HPDE6-E6E7 (cell line): ENCODE results near the gene NOL9.
A peak's percentile ranks its signal among the peaks of the same experiment; 100 is the strongest.
"Not testable (repeated sequence)": the region's sequence is repeated elsewhere in the genome, so short reads cannot be mapped to it uniquely, and the experiment has no call there.

ENCODE experiments used
- DNase-seq: peaks from one replicate; pipeline ENCODE4 v3.0.0; 2011; ENCODE audit warnings: missing footprints; ENCODE audit errors: extremely low spot score

NOL9 gene

DNA sequence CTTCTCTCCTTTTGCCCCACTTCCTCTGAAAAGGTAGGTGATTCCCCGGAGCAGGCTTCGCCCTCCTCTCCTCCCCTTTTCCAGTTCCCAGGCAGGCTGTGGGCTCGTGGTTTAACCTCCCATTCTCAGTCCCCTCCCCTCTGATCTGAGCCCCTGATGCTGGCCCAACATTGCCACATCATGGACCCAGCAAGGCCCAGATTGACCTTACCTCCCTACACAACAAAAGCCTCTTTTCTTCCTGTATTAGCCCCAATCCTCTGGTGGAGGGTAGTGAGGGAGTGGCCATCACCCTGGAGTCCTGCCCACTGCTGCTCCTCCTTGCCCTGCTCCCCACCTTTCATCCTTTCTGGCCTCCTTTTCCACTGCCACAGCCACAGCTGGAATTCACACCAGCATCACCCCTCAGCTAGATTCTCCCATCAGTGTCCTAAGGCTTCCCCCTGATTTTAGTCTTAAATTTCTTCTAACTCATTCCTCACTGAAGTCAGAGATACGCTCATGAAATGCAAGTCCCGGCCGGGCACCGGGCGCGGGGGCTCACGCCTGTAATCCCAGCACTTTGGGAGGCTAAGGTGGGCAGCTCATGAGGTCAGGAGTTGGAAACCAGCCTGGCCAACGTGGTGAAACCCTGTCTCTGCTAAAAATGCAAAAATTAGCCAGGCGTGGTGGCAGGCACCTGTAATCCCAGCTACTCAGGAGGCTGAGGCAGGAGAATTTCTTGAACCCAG is 18.5 kb upstream of the NOL9 start:
- no peak for DNase-seq

DNA sequence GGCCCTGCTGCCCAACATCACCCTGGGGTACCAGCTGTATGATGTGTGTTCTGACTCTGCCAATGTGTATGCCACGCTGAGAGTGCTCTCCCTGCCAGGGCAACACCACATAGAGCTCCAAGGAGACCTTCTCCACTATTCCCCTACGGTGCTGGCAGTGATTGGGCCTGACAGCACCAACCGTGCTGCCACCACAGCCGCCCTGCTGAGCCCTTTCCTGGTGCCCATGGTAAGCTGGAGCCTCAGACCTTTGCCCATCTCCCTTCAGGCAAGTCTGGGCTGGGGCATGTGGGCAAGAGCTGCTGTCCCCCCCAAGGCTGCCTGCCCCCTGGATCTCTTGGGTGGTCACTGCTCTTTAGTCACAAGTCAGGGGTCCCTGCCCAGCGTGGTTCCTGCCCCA is 16.7 kb upstream of the NOL9 start:
- DNase-seq = no peak

DNA sequence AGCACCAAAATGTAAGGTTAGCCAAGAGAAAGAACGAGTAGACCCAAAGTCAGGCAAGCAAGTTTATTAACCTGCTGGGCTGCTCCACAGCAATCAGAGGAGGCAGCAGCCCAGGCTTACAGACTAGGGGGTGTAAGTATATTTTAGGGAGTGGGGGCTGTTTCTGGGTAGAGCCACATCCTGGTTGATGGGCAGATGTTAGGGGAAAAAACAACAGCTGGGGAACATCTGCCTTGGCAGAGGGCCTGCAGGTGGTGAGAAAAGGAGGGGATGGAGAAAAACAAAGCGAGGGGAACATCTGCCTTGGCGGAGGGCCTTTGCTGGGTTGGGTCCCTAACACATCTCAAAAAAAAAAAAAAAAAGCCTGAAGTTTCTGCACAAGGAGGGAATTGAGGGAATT is 15.8 kb upstream of the NOL9 start:
- DNase-seq = no peak

DNA sequence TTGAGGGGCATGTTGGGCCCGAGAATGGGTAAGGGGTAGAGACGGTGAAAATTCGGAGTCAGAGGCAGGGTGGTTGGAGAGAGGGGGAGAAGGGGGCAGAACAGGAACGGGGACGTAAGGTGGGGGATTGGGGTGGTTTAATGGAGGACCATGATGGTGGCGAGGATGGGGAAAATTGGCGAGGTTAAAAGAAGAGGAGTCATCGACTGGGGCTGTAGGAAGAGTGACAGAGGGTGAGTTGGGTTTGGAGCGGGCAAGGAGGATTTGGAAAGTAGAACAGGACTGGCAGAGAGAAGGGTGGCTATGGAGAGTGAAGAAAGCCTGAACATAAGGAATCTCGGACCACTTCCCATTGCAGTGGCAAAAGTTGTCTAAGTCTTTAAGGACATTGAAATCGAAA is 14.7 kb upstream of the NOL9 start:
- DNase-seq = no peak

DNA sequence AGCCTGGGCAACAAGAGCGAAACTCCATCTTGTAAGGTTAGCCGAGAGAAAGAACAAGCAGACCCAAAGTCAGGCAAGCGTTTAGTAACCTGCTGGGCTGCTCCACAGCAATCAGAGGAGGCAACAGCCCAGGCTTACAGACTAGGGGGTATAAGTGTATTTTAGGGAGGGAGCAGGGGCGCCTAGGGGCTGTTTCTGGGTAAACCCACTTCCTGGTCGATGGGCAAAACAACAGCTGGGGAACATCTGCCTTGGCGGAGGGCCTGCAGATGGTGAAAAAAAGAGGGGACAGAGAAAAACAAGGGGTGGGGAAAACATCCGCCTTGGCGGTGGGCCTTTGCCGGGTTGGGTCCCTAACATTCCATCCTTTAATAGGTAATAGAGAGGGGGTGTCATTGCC is 6.0 kb upstream of the NOL9 start:
- no peak for DNase-seq

DNA sequence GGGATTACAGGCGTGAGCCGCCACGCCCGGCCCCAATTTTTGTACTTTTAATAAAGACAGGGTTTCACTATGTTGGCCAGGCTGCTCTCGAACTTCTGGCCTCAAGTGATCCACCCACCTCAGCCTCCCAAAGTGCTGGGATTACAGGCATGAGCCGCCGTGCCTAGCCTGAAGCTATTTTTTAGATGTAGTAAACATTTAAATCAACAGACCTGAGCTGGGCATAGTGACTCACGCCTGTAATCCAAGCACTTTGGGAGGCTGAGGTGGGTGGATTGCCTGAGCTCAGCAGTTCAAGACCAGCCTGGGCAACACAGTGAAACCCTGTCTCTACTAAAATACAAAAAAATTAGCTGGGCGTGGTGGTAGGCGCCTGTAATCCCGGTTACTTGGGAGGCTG is 4.8 kb upstream of the NOL9 start:
- not testable (repeated sequence) for DNase-seq

DNA sequence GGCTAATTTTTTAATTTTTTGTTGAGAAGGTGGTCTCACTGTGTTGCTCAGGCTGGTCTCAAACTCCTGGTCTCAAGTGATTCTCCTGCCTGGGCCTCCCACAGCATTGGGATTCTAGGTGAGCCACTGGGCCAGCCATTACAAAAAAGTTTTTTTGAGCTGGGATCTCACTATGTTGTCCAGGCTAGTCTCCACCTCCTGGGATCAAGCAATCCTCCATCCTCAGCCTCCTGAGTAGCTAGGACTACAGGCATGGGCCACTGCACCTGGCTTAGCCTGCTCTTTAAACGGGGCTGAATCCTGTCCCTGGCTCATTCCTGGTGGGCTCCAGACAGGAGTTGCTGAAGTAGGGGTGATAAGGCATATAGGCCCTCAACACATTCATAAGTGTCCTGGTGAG is 3.3 kb upstream of the NOL9 start:
- DNase-seq = no peak

DNA sequence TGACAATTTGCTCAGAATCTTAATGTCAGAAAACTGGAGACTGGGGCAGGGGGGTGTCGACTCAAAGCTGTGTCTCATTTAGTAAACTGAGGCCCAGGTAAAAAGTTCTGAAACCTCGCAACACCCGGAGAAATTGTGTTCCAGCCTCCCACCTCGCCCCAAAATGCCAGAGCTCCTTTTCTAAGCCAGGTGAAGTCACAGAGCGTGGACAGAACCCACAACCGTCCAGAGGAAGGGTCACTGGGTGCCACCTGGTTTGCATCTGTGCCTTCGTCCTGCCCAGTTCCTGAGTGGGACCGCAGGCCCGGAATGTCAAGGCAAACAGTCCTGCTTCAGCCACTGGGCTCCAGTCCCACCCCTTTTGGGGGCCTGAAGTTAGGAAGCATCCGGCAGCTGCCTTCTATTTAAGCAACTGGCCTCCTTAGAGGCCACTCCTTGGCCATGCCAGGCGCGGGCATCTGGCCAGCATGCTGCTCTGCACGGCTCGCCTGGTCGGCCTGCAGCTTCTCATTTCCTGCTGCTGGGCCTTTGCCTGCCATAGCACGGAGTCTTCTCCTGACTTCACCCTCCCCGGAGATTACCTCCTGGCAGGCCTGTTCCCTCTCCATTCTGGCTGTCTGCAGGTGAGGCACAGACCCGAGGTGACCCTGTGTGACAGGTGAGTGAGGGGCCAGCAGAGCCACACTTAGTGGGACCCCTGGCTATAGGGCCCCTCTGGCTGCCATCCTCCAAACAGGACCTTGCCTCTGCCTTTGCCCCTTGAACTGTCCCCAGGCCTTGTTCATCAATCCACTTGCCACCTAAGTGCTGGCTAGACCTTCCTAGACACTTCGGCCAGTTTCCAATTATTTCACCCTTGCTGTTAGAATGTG is 830 bp upstream of the NOL9 start, which contains the start of gene TAS1R1:
TSS of gene TAS1R1 (plus strand) at position 401 of the 872 bp plus-strand sequence. CDS start at position 468, 67 bp downstream.
- DNase-seq = no peak

DNA sequence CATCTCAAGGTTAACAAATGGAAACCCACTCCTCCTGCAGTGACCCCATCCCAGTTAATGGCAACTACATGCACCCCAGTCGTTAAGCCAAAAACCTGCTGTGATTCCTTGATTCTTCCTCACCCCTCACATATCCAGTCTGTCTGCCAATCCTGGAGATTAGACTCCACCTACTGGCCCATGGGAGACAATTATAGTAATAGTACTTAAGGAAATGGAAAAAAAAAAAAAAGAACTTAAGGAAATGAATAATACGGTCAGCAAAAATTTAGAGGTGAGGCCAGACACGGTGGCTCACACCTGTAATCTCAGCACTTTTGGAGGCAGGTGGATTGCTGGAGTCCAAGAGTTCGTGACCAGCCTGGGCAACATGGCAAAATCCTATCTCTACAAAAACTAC is 7.0 kb downstream of the NOL9 start:
- DNase-seq = no peak

DNA sequence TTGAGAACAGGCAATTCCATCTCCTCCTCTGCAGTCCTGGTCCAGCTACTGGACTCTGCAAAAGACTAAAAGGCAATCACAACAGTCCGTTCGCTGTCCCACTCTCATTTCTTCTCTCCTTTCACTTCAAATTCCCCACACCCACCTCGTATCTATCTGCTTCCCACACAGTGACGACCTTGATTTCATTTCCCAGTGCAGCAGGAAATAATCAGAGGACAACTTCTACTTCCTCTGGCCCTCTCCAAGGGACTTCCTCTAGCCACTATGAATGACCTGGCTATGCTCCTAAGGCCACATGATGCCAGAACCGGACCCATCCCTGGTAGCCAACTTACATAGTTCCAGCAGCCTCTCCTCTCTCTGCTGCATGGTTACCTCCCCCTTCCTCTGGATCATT is 8.0 kb downstream of the NOL9 start:
- DNase-seq = no peak

DNA sequence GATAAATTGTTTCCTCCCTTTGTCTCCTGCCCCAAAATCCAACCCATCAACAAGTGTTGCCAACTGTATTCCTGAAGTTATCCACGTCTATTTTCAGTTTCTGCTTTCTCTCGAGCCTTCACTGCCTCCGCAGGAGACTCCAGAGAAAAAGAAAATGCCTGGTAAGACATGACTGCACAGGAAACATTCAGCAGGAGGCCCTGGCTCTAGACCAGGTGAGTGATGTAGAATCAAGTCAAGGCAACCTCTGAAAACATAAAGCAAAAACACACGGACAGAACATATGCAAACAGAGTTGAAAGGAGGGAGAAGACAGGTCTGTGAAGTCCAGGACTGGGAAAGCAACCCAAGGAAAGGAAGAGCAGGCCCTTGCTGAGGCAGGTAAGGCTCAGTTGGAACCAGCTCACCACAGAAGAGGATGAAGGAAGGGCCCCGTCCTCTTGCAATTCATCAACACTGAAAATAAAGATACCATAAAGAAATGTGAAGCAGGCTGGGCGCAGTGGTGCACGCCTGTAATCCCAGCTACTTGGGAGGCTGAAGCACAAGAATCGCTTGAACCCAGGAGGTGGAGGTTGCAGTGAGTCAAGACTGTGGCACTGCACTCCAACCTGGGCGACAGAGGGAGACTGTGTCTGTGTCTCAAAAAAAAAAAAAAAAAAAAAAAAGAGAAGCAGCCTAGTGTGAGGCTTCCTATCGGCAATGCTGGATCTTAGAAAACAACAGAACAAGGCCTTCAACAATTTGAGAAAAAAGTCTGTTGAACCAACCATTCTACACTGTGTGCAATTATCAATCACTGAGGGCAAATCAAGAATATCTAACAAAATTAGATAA is 8.8 kb downstream of the NOL9 start:
- DNase-seq = peak; percentile 39

DNA sequence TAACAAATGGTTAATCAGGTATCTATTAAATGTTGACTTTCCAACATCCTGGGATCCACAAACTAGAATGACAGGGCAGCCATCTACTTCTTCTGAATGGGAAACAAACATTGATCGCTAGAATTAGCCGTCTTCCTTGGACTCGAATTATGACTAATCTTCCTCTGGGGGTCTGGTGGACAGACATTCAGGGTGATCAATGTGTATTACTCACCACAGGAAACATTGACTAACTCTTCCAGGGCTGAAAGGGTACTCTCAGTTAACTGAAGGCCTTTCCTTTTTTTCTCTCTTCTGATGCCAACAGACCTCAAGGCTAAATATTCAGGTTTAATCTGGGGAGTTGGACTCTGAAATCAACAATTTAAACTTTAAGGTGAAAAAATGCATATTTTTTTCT is 9.5 kb downstream of the NOL9 start:
- peak; percentile 42 for DNase-seq

DNA sequence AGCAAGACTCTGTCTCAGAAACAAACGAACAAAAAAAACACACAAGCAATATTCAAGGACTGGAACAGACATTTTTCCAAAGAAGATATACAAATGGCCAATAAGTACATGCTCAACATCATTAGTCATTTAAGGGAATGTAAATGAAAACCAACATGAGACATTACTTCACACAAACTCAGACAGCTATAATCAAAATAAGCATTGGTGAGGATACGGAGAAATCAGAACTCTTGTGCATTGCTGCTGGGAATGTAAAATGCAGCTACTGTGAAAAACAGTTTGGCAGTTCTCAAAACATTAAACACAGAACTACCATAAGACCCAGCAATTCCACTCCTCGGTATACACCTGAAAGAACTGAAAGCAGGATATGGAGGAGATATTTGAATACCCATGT is 15.4 kb downstream of the NOL9 start:
- DNase-seq = no peak

DNA sequence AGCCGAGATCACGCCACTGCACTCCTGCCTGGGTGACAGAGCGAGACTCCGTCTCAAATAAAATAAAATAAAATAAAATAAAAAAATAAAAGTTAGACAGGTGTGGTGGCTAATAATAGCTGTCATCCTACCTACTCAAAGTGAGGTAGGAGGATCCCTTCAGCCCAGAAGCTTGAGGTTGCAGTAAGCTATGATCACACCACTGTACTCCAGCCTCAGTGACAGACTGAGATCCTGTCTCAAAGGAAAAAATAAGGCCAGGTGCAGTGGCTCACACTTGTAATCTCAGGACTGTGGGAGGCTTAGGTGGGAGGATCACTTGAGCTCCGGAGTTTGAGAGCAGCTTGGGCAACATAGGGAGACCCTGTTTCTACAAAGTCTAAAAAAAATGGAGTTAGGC is 18.0 kb downstream of the NOL9 start:
- no peak for DNase-seq

DNA sequence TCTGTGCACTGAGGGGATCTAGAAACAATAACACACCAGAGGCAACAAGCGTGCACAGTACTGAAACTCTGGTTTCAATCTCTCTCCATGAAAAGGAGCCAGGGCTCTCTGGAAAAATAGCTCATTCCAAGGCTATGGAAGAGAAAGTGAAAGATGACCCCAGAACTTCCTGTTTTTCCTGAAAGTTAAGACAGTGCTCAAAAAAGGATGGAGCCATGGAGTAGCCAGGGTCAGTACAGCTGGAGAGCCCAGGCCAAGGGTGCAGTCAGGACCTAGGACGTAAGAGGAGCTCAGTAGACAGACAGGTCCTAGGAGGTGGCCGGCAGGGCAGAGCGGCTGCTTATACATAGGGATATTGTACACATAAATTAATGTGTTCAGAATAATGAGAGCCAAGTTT is 19.1 kb downstream of the NOL9 start:
- DNase-seq = no peak

DNA sequence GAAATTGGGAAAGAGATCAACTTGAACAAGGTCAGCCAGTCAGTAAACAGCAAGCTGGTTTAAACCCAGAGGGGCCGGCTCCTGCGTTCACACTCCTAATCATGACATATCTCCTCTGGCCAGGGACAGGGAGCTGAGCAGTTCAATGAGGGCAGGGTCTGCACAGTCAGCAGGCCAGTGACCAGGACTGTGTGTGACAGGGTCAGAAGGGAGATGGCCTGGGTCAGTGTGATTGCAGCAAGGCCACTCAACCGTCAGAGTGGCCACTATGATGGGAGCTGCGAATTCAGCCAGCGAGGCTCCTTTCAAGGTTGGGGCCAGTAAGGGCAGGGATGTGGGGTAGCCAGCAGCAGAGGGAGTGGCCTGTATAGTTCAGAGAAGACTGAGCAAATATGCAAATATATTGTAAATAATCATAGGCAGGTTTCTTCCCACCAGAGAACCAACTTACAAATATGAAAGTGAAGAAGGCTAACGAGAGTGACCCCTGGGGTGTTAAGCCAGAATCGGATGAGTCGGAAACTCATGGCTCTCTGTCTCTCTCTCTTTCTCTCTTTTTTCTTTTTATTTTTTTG is 20.0 kb downstream of the NOL9 start:
- DNase-seq = no peak

DNA sequence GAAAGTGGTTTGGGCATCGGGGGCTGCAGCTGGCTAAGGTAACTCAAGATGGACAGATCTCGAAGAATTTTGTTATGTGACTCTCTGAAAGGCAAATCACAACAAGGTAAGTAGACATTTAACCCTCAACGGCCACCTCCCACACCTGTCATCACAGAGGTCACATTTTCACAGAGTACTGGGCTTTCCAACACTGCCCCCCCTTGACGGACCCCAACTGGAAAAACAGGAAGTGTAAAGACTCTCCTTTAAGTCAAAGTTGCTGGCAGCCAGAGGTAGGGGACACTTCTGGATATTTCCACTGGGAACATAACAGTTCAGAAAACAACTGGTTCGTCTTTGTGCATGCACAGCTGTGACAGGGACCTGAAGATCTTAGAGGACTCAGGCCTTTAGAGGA is 22.3 kb downstream of the NOL9 start:
- no peak for DNase-seq

DNA sequence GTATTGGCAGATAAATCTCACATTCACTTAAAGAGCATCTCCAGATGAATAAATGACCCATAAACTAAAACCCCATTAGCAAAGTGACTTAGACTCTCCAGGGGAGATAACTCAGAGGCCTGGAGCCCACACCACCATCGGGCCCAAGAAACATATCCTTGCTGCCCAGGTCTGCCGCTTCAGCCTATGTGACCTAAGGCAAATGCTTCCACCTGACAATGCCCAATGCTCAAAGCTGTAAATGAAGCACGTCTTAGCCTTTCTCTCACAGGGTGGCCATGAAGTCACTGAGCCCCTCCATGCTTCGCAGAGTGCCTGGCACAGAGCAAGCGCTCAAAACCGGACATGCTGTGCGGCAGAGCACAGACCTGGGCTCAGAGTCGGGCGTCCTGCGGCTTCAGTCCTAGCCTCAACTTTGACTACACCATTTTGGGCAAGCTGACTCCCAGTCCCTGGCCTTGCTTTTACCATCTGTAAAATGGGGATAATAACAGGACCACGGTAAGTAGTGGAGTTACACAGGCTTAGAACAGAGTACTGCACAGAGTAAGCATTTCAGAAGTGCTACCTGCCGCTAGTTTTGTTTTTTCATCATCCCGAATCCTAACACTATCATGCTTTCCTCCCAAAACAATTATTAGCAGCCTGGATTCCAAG is 23.7 kb downstream of the NOL9 start:
- no peak for DNase-seq

DNA sequence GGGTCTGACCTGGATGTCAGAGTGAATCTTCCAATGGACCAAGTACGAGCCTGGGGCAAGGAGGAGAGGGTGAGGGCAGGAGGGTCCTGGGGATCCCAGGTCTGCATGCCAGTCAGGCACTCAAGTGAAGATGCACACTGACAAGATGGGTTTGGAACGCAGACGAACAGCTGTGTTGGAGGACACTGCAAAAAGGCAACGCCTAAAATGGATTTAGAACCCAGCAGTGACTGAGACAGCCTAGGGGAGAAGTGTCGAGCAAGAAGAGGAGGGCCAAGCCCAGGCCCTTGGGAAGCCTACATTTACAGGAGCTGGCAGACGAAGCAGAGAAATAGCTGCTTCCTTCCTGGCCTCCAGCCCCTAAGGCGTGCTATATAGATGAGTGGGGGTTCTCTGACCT is 25.8 kb downstream of the NOL9 start:
- no peak for DNase-seq

DNA sequence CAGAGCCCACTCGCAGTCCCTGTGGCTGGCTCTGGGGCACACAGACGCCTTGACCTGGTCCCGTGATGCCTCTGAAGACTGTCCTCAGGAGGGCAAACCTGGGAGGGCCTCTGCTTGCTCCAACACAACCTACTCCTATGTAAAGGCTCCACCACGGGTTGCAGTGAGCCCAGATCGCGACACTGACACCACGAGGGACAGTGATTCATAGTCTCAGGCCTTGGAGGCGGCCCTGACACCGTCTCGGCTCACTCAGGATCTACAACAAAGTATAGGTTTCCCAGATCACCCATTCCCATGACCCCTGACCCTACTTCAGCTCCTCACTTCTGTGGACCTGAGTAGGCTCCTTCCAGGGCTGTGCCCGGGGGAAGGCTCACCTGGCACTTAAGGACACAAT is 28.0 kb downstream of the NOL9 start:
- DNase-seq = no peak

DNA sequence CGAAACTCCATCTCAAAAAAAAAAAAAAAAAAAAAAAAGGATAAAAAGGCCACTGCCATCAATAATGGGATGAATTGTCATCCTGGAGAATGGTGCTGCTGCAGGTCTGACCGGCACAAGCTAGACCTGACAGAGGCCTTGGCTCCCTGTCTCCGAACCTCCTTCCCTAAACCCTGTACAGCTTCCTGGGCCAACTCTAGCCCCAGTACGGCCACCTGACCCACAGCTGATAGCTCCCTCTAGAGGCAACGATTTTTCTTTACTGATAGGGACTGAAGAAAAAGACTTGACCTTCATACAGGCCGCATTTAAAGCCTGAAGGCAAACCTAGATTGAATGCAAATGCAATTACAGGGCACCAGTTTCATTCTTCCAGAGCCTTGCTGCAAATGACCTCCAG is 30.7 kb downstream of the NOL9 start:
- DNase-seq = peak; percentile 55
